NOMO-1 treated with DMSO at 0.1 percent for 48 hours (cell line): ENCODE data around the gene DRD5.

Experiments
- DNase-seq: peaks from one replicate; lab custom pipeline; 2025; ENCODE audit not compliant: unreplicated experiment; lab: John Stamatoyannopoulos, UW

DRD5 gene

GRCh38 chr4:9812501-9813340 lies 31.3 kb downstream of the DRD5 start:
- DNase-seq = peak; percentile 4

GRCh38 chr4:9816285-9816684 lies 34.9 kb downstream of the DRD5 start:
- no peak for DNase-seq

- no peak for DNase-seq
These were observed 38.9 kb downstream of the DRD5 start for GRCh38 chr4:9820343-9820742.

- no peak for DNase-seq
These were observed 43.6 kb downstream of the DRD5 start for GRCh38 chr4:9825049-9825448.

- DNase-seq = no peak
These were observed 45.1 kb downstream of the DRD5 start for GRCh38 chr4:9826551-9826950.

- DNase-seq = no peak
These were observed 51.2 kb downstream of the DRD5 start for GRCh38 chr4:9832640-9833039.

GRCh38 chr4:9833421-9833820 lies 52.0 kb downstream of the DRD5 start:
- no peak for DNase-seq
